Lung microvascular endothelial cell (primary cell): ENCODE data around the gene TK2. TPM values are rescaled to one million over a fixed set of nuclear protein-coding genes. Genes with fewer than 3 reads are reported as not detected.
"Not testable (repeated sequence)": the region's sequence is repeated elsewhere in the genome, so short reads cannot be mapped to it uniquely, and the experiment has no call there.

Experiments
- DNase-seq, 2 donors: peaks; one replicate each; pipeline versions ENCODE4 v3.0.0 to v3.0.0-alpha.2; 2010; ENCODE audit warnings: low read depth in 2 of 2
- total RNA-seq: library from RNA; depleted of rRNA; stranded (reverse); fragments of >200 nt; gene quantifications from 2 replicates; pipeline ENCODE4 v1.2.1, GENCODE V29; 2014

TK2 gene
- total RNA-seq, 1 donor from 2014 or later: 29.2 TPM

DNA sequence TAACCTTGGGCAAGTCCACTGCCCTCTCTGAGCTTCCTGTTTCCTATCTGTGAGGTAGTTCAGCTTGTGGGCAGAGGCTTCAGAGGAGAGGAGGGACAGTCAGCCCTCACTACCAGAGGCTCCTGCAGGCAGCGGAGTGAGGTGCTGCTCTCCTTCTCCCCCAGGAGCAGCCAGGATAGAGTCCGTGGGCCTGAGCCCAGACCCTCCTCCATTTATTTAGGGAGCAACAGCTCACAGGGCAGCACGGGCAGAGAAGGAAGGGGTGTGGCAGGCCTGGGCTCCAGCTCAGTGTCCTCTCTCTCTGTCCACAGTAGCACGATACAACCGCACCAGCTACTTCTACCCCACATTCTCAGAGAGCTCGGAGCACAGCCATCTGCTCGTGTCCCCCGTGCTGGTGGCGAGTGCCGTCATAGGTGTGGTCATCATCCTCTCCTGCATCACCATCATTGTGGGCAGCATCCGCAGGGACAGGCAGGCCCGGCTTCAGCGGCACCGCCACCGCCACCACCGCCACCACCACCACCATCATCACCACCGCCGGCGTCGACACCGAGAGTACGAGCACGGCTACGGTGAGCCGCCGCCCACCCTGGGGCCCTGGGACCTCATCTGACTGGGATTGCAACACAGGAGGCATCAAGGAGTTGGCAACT, 80.5 kb downstream of the TK2 start:
- no peak for DNase-seq

DNA sequence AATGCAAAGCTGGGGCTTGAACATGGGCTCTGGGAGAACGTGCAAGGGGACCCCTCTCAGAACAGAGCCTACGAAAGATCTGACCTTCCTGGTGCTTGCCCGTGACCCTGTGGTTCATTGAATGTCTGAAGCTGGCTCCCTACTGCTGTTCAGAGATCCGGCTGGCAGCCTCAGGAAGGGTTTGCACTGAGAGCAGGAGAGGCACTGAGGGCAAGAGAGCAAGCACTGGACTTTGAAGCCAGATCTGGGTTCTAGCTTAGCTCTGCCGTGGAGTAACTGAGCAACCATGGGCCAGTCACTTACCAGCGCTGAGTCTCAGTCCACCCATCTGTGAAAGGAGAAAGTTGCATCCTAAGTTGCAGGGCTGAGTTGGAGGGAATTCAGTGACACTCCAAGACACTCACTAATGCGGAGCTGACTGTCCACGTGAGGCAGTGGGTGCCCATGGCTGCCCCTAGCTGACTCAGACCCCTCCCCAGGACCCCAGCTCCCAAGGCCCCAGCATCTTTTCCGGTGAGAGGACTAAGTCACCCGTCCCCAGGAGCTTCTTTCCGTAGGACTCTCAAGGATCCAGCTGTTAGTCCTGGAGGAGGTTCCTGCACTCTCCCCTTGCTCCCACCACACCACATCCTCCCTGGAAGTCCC, 81.5 kb downstream of the TK2 start:
- no peak for DNase-seq

DNA sequence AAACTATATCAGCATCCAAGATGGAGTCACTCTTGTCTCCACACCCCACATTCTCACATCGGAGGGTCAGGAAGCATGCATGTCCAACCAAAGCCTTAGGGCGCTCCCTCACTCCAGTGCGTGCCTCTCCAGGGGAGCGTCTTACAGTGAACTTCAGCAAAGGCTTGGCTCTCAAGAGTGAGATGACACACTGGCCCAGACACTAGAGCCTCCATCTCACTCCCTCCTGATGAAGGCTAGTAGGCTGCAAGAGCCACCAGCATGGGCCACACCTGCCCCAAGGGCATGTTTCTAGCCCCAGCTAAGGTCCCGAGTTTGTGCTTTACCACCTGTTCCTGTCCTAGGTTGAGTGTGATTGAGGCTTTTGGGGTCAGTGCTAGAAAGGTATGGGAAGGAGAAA, 82.3 kb downstream of the TK2 start:
- no peak for DNase-seq

DNA sequence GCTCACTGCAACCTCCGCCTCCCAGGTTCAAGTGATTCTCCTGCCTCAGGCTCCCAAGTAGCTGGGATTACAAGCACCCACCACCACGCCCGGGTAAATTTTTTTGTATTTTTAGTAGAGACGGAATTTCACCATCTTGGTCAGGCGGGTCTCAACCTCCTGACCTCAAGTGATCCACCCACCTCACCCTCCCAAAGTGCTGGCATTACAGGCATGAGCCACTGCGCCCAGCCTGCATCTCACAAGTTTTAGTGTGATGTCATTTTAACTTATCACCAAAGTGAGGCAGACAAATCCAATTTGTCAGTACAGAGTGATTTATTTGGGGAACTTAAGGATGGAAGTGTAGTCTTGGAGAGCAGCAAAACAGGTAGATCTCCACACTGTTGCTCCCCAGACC, 83.3 kb downstream of the TK2 start:
- not testable (repeated sequence) for DNase-seq

DNA sequence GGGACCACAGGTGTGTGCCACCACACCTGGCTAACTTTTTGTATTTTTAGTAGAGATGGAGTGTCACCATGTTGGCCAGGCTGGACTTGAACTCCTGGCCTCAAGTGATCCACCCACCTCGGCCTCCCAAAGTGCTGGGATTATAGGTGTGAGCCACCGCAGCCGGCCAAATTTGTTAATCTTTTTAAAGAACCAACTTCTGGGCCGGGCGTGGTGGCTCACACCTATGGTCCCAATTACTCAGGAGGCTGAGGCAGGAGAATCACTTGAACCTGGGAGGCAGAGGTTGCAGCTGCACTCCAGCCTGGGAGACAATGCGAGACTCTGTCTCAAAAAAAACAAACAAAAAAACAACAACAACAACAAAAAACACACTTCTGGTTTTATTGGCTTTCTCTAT, 84.0 kb downstream of the TK2 start:
- DNase-seq: not testable (repeated sequence)

DNA sequence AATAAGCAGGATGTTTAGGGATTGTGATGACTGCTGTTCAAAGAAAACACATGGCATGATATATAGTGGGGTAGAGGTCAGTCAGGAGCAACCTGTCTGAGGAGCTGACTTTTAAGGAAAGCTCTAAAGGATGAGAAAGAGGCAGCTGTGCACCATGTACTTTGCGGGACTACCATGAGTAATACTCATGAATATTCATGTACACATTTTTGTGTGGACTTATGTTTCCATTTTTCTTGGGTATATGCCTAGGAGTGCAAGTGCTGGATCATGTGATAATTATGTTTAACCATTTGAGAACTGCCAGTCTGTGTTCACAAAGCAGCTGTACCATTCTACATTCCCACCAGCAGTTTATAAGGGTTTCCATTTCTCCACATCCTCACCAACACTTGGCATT, 87.0 kb downstream of the TK2 start:
- DNase-seq: no peak

DNA sequence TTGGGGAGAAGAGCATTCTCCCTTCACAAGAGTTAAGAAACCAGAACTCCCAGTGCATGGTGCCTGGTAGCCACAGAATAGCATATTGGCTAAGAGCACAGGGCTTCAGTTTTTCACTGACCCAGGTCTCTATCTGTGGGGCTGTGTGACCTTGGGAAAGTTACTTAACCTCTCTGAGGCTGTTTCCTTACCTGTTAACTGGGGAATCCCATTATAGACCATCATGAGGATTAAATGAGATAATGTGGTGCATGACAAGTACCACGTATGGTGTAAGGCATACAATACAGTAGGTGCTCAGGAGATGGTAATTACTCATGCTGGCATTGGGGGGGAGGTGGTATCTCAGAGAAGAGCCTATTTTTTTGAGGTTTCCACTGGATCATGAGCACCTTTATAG, 89.2 kb downstream of the TK2 start:
- no peak for DNase-seq

DNA sequence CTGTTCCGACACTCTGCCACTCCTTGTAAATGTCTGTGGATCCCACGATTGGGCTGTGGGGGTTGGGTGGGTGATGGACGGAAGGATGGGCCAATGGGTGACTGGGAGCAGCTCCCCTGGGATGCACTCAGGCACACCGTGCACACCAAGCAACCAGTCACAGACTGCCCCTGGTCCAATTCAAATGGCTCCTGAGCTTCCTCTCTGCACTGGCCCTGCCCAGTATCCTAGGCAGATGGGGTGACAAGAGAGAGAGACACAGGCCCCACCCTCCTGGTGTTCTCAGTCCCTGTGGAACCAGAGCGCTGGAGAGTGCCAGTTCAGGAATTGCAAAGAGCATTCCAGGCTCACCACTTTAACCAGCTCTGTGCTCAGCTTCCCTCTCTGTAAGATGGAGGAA, 90.0 kb downstream of the TK2 start:
- no peak for DNase-seq

DNA sequence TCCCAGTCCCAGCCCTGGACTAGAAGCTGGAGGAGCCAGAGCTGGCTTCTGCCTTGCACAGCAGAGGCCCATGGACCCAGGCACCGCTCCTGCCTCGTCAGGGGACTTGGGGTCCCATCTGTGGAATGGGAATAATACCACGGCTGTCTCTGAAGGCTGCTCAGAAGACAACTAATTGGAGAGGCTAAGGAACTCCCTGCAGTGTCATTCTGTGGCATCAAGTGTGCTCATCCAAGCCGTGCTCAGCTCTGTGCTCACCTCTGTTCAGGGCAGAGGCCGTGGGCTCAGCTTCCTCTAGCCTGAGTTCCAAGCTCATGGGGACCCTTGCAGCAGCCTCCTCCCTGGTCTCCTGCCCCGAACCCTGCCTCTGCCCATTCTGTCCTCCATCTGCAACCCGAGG, 91.1 kb downstream of the TK2 start:
- DNase-seq: no peak

DNA sequence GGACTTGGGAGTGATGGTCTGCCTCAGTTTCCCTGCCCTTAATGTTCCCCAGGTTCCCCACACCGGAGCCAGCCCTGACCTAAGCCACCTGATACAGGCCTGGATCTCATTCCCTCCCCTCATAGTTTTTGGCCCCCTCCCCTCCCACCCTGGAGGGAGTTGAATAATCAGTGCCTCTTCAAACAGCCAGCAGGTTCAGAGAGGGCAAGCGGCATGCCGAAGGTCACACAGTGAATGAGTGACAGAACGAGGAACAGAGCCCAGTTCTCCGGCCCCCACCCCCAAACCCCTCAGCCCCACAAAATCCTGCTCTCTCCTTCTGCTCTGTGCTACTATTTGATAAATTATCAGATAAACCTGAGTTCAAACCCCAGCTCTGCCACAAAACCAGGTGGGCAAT, 91.6 kb downstream of the TK2 start:
- DNase-seq: no peak

Other genes starting within 250 kb of the TK2 start
- gene CDH5, start 183.4 kb downstream of the TK2 start, total RNA-seq: 284 and 312 TPM in 2 replicates
- gene BEAN1, start 122.8 kb downstream of the TK2 start, total RNA-seq: not detected in 2 replicates
- 51.6 and 73.0 TPM in 2 replicates for gene CKLF, start 2.5 kb upstream of the TK2 start, total RNA-seq
- 1.5 and 1.8 TPM in 2 replicates for gene CMTM1, start 16.3 kb upstream of the TK2 start, total RNA-seq
- gene CMTM2, start 29.3 kb upstream of the TK2 start, total RNA-seq: not detected in 2 replicates
- 23.1 and 28.0 TPM in 2 replicates for gene CMTM3, start 54.6 kb upstream of the TK2 start, total RNA-seq
- 5.4 and 7.6 TPM in 2 replicates for gene CMTM4, start 146.6 kb upstream of the TK2 start, total RNA-seq
- gene DYNC1LI2, start 201.5 kb upstream of the TK2 start, total RNA-seq: 83.7 and 132 TPM in 2 replicates